A549 (cell line): ENCODE data around the gene ADAMTS14. TPM values are rescaled to one million over a fixed set of nuclear protein-coding genes. Genes with fewer than 3 reads are reported as not detected.

Experiments used
- ATAC-seq, 2 experiments: fragments of 200-7000 bp in 1 of 2; fragments of >200 bp in 1 of 2; cut with Nextera tagmentation in 1 of 2; cut with Tn5 transposase in 1 of 2; 3 replicates each; pipeline versions ENCODE4 v1.8.0 to v1.9.1; 2018 to 2020; ENCODE audit warnings: mild to moderate bottlenecking in 1 of 2, moderate library complexity in 1 of 2
- CTCF ChIA-PET: fragments of 300-600 bp; sonication (Branson Sonifier 250); formaldehyde crosslinking; extraction: SDS; loops from one replicate; lab custom pipeline; 2021; ENCODE audit warnings: antibody characterized with exemption, inconsistent platforms; lab: Yijun Ruan, JAX
- POLR2A ChIA-PET: fragments of 350-600 bp; formaldehyde crosslinking; extraction: SDS; loops from one replicate; lab custom pipeline; 2021; ENCODE audit warnings: antibody characterized with exemption, inconsistent platforms; lab: Yijun Ruan, JAX
- DNase-seq, 2 experiments: peaks; one replicate each; pipeline versions ENCODE4 v3.0.0 to v3.0.0-alpha.2; 2011 to 2016; ENCODE audit warnings: low read depth in 1 of 2, low spot score in 1 of 2
- FAIRE-seq: peaks from 2 replicates; lab custom pipeline; 2011; peaks lifted over from hg19 to GRCh38; lab: Jason Lieb, UNC
- H3K27ac ChIP-seq, 2 experiments: fragments of >200 bp; sonication (Bioruptor Twin); formaldehyde crosslinking; 3 replicates each; pipeline ENCODE4 v1.5.1; 2016 to 2017
- H3K4me1 ChIP-seq: fragments of >200 bp; sonication (Bioruptor Twin); formaldehyde crosslinking; 3 replicates; pipeline ENCODE4 v1.6.1; 2016
- H3K4me2 ChIP-seq: fragments of >200 bp; sonication (Bioruptor Twin); formaldehyde crosslinking; 3 replicates; pipeline ENCODE4 v1.6.1; 2016
- H3K4me3 ChIP-seq: fragments of >200 bp; sonication (Bioruptor Twin); formaldehyde crosslinking; 3 replicates; pipeline ENCODE4 v1.5.1; 2016
- H3K9me3 ChIP-seq: fragments of >200 bp; sonication (Bioruptor Twin); formaldehyde crosslinking; 3 replicates; pipeline ENCODE4 v1.6.1; 2016
- BCL3 ChIP-seq: fragments of >200 bp; sonication (Bioruptor Twin); formaldehyde crosslinking; IDR thresholded peaks from 3 replicates; pipeline ENCODE4 v1.6.1; 2016
- CBX2 ChIP-seq: fragments of 200-600 bp; sonication (generic); IDR thresholded peaks from 2 replicates; pipeline ENCODE4 v1.6.1; 2016; ENCODE audit warnings: low read depth, mild to moderate bottlenecking, borderline replicate concordance
- CBX8 ChIP-seq: fragments of 200-600 bp; sonication (generic); IDR thresholded peaks from 2 replicates; pipeline ENCODE4 v1.6.1; 2016
- CHD2 ChIP-seq: fragments of 150-350 bp; IDR thresholded peaks from 2 replicates; pipeline ENCODE4 v1.6.1; 2014; ENCODE audit warnings: low read length; ENCODE audit not compliant: partially characterized antibody
- CHD4 ChIP-seq: fragments of 200-600 bp; sonication (generic); IDR thresholded peaks from 2 replicates; pipeline ENCODE4 v1.6.1; 2016; ENCODE audit warnings: antibody characterized with exemption, mild to moderate bottlenecking, borderline replicate concordance
- E2F6 ChIP-seq: IDR thresholded peaks from 2 replicates; pipeline ENCODE4 v1.6.1; 2012; ENCODE audit warnings: low read depth, borderline replicate concordance
- EHF ChIP-seq: fragments of 250-450 bp; sonication (Bioruptor Pico); IDR thresholded peaks from 2 replicates; pipeline ENCODE4 v1.5.0; 2020; ENCODE audit warnings: mild to moderate bottlenecking
- ESRRA ChIP-seq: fragments of 150-350 bp; IDR thresholded peaks from 2 replicates; pipeline ENCODE4 v1.6.1; 2014; ENCODE audit warnings: mild to moderate bottlenecking, low read length, borderline replicate concordance
- FOSB ChIP-seq: fragments of 250-450 bp; sonication (Bioruptor Pico); IDR thresholded peaks from 2 replicates; pipeline ENCODE4 v1.5.0; 2020; ENCODE audit warnings: mild to moderate bottlenecking, moderate library complexity
- HDAC2 ChIP-seq: fragments of 200-600 bp; sonication (generic); IDR thresholded peaks from 2 replicates; pipeline ENCODE4 v1.6.1; 2016
- HEYL ChIP-seq: fragments of 250-450 bp; sonication (Bioruptor Pico); IDR thresholded peaks from 2 replicates; pipeline ENCODE4 v1.8.0; 2021; ENCODE audit warnings: mild to moderate bottlenecking, moderate library complexity
- HOXB13 ChIP-seq: fragments of 250-450 bp; sonication (Bioruptor Pico); IDR thresholded peaks from 2 replicates; pipeline ENCODE4 v1.5.0; 2020; ENCODE audit warnings: low read depth, mild to moderate bottlenecking, moderate library complexity
- HOXB5 ChIP-seq: fragments of 250-450 bp; sonication (Bioruptor Pico); IDR thresholded peaks from 2 replicates; pipeline ENCODE4 v1.5.0; 2020; ENCODE audit warnings: mild to moderate bottlenecking, moderate library complexity
- JUN ChIP-seq, 2 experiments: fragments of >200 bp; sonication (Bioruptor Twin); formaldehyde crosslinking; IDR thresholded peaks; 2 replicates in 1 of 2; 3 replicates in 1 of 2; pipeline ENCODE4 v1.6.1; 2016 to 2017
- JUNB ChIP-seq: fragments of >200 bp; sonication (Bioruptor Twin); formaldehyde crosslinking; IDR thresholded peaks from 2 replicates; pipeline ENCODE4 v1.6.1; 2016
- MAX ChIP-seq: IDR thresholded peaks from 2 replicates; pipeline ENCODE4 v1.6.1; 2012
- MYC ChIP-seq: IDR thresholded peaks from 2 replicates; pipeline ENCODE4 v1.6.1; 2012; ENCODE audit warnings: mild to moderate bottlenecking, inconsistent platforms, low read length, improper control_type of control experiment, borderline replicate concordance
- NPAS2 ChIP-seq: fragments of 250-450 bp; sonication (Bioruptor Pico); IDR thresholded peaks from 2 replicates; pipeline ENCODE4 v1.8.0; 2022; ENCODE audit warnings: mild to moderate bottlenecking, moderate library complexity, borderline replicate concordance
- POLR2A ChIP-seq: IDR thresholded peaks from 2 replicates; pipeline ENCODE4 v1.6.1; 2012; ENCODE audit warnings: mild to moderate bottlenecking, low read length
- POLR2AphosphoS2 ChIP-seq: conservative IDR thresholded peaks from 2 replicates; pipeline ENCODE4 v1.6.1; 2012; ENCODE audit warnings: low read length, improper control_type of control experiment, inconsistent platforms
- RAD21 ChIP-seq, 2 experiments: fragments of >200 bp in 1 of 2; sonication (Bioruptor Twin) in 1 of 2; formaldehyde crosslinking in 1 of 2; IDR thresholded peaks in 1 of 2; conservative IDR thresholded peaks in 1 of 2; 2 replicates in 1 of 2; 3 replicates in 1 of 2; pipeline ENCODE4 v1.6.1; 2012 to 2018; ENCODE audit warnings: inconsistent platforms in 1 of 2
- RCOR1 ChIP-seq: fragments of 150-350 bp; IDR thresholded peaks from 2 replicates; pipeline ENCODE4 v1.6.1; 2014; ENCODE audit warnings: antibody characterized with exemption, low read length, low read depth
- SREBF2 ChIP-seq: fragments of 450-650 bp; IDR thresholded peaks from 2 replicates; pipeline ENCODE4 v1.6.1; 2014; ENCODE audit warnings: mild to moderate bottlenecking, moderate library complexity
- TFCP2L1 ChIP-seq: fragments of 250-450 bp; sonication (Bioruptor Pico); IDR thresholded peaks from 2 replicates; pipeline ENCODE4 v1.5.0; 2021; ENCODE audit warnings: mild to moderate bottlenecking
- ZNF302 ChIP-seq: fragments of 250-450 bp; sonication (Bioruptor Pico); IDR thresholded peaks from 2 replicates; pipeline ENCODE4 v1.9.0; 2021; ENCODE audit warnings: inconsistent platforms, mild to moderate bottlenecking, moderate library complexity
- WGBS: methylation state at CpG from one replicate; pipeline ENCODE4 v1.1.6; 2017; ENCODE audit errors: missing lambda C conversion rate; 5-methylcytosine and 5-hydroxymethylcytosine counted together
- polyA plus RNA-seq, 4 experiments: library from polyadenylated mRNA; depleted of rRNA in 3 of 4; stranded (reverse); fragments of >200 nt; fragmentation: RNase III in 1 of 4; extraction: RNeasy Plus Mini Kit Qiagen cat#74134 plus additional on column Dnase treatment in 1 of 4; gene quantifications; 2 replicates in 3 of 4; 3 replicates in 1 of 4; pipeline ENCODE4 v1.2.3, GENCODE V29; 2011 to 2017

Gene ADAMTS14
- polyA plus RNA-seq, 2 of the 4 experiments (the other 2 are of a cell fraction): 0.03 TPM; not detected in 1

GRCh38 chr10:70680899-70681730 is 8.8 kb downstream of the ADAMTS14 start:
- FAIRE-seq (no peak), DNase-seq (no peak), ATAC-seq (no peak)
- no peaks in the 10 kb centered on the region for H3K4me1 ChIP-seq
- whole genome bisulfite sequencing: 38% methylated on average over 7 of the region's 11 CpGs
- POLR2A ChIA-PET: no interaction called here
- no peak for TF ChIP-seq JUNB
- no peak for TF ChIP-seq HDAC2
- no peak for TF ChIP-seq MYC
- TF ChIP-seq BCL3: no peak
- TF ChIP-seq ZNF302 (CRISPR knock-in tag): no peak
- no peak for TF ChIP-seq CBX8
- no peak for TF ChIP-seq RAD21 (conservative IDR thresholded peaks at IDR 0.05 in 1 of 2, IDR thresholded peaks at IDR 0.05 in 1 of 2)
- no peak for TF ChIP-seq HOXB5
- TF ChIP-seq CHD4: no peak
- no peak for TF ChIP-seq FOSB (CRISPR knock-in tag)
- TF ChIP-seq JUN (IDR thresholded peaks at IDR 0.05): no peak
- no peak for TF ChIP-seq EHF (CRISPR knock-in tag)
- TF ChIP-seq CBX2: no peak
- no peak overlapping the region for H3K4me2 ChIP-seq
- H3K9me3 ChIP-seq: no peaks in the 10 kb centered on the region
- H3K27ac ChIP-seq: no peak overlapping the region
- CTCF ChIA-PET: interaction anchor here (1.3 to 1.7 kb wide), 2 partner anchors 13 to 220 kb away, joined by 3 read pairs; no protein-coding TSS in a partner anchor
- no peak overlapping the region for H3K4me3 ChIP-seq

- 39% methylated on average over 2 of the region's 2 CpGs for whole genome bisulfite sequencing
- Histone ChIP-seq H3K4me1 (no peaks in the 10 kb centered on the region), H3K27ac (no peak overlapping the region), H3K4me2 (no peak overlapping the region), H3K9me3 (no peaks in the 10 kb centered on the region), H3K4me3 (no peak overlapping the region)
- TF ChIP-seq CBX2 (no peak), TFCP2L1 (CRISPR knock-in tag) (no peak), MAX (no peak), SREBF2 (no peak), HDAC2 (no peak), ESRRA (no peak), POLR2AphosphoS2 (no peak), HEYL (CRISPR knock-in tag) (no peak), CHD2 (no peak), RCOR1 (no peak), POLR2A (no peak), JUNB (no peak), JUN (IDR thresholded peaks at IDR 0.05) (no peak)
- FAIRE-seq: no peak
- DNase-seq: no peak
- POLR2A ChIA-PET: no interaction called here
- ATAC-seq: no peak; a peak in 1 of 6 replicates
- CTCF ChIA-PET: interaction anchor here (1.3 to 1.7 kb wide), 2 partner anchors 13 to 220 kb away, joined by 3 read pairs; no protein-coding TSS in a partner anchor
These were observed 9.4 kb downstream of the ADAMTS14 start for GRCh38 chr10:70681731-70682005.

GRCh38 chr10:70682920-70683600 is 10.8 kb downstream of the ADAMTS14 start:
- no peak for DNase-seq
- Histone ChIP-seq H3K4me3 (no peak overlapping the region), H3K4me2 (no peak overlapping the region), H3K9me3 (no peaks in the 10 kb centered on the region), H3K4me1 (no peaks in the 10 kb centered on the region), H3K27ac (no peak overlapping the region)
- TF ChIP-seq E2F6 (no peak), SREBF2 (no peak), HOXB13 (no peak), NPAS2 (CRISPR knock-in tag) (no peak)
- no peak for ATAC-seq
- POLR2A ChIA-PET: no interaction called here
- no peak for FAIRE-seq
- 65% methylated on average over 20 of the region's 20 CpGs for WGBS
- CTCF ChIA-PET: interaction anchor here (0.6 to 1.7 kb wide), 2 partner anchors 113 to 222 kb away, joined by 3 read pairs; no protein-coding TSS in a partner anchor
